Fibroblast of skin of scalp (primary cell): ENCODE results near the gene HOMEZ.

Source experiments
- DNase-seq: peaks from one replicate; pipeline ENCODE4 v3.0.0-alpha.2; 2013

The HOMEZ gene

DNA sequence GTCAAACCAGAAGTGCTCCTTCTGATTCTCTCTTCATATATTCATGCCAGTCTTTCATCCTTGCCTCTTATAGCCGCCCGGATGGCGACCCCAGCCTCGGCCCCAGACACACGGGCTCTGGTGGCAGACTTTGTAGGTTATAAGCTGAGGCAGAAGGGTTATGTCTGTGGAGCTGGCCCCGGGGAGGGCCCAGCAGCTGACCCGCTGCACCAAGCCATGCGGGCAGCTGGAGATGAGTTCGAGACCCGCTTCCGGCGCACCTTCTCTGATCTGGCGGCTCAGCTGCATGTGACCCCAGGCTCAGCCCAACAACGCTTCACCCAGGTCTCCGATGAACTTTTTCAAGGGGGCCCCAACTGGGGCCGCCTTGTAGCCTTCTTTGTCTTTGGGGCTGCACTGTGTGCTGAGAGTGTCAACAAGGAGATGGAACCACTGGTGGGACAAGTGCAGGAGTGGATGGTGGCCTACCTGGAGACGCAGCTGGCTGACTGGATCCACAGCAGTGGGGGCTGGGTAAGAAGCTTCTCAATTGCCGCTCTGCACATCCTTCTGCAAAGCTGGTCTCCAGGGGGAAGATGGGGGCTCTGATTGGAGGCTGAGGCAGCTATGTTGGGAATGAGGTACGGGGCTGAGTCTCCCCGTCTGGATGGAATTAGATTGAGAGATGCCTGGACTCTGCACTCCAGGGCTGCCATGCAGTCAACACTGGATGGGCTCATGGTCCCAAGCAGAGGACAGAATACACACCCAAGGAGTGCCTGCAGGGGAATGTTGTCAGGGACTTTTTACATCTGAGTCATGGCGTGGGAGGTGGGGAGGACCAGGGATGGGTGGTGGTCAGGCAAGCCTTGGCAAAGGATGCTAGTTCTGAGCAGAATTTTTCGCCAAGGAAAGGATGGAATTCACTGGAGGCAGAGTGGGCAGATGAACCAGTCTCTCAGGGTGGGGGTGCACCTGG is 22.0 kb upstream of the HOMEZ start:
- DNase-seq: no peak

DNA sequence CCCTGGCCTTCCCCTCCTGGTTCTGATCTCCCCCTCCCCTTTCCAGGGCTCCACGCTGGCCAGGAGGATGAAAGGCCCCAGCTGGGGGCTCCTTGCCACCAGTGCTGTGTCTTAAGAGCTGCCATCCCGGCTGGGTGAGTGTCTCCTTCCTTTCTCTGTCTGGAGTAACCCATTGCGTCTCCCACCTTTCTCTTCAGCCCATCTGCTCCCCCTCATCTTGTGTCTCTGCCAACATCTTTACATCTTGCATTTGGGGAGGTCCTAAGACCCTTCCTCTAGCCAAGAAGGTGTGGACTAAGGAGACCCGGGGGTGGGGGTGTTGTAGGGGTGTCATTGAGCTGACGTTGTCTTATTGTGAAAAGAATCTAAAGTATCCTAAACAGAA is 21.2 kb upstream of the HOMEZ start:
- no peak for DNase-seq

DNA sequence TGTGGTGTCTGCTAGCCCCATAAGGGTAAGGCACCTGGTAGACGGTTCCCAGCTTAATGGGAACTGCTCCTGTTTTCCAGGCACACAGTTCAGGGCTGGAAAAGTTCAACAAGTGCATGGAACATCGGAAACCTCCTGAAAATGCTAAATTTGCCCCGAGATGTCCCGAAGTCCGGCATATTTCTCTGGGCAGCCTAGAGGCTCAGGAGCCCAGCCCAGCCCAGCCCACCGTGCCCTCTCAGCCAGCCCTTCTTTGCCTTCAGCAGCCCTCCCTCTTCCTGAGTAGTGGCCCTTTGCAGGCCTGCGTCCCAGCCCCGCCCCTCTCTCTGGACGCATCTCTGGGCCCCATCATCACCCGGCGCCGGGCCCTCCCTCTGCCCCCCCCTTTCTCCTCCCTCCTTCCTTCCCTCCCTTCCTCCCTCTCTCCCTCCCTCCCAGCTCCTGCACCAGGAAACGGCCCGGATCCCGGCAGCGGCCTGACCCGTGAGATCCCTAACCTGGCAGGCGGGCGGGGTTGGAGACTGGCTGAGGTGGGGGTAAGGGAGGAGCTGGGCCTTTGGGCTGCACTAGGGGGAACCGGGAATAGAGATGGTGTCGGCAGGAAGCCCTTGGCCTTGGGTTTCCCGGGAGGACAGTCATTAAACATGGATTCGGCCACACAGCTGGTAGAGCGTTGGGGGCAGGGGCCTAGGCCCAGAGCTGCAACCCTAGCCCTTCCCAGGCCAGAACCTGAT is 20.6 kb upstream of the HOMEZ start, which contains the start of gene BCL2L2:
Gene BCL2L2, plus strand, starts transcription at position 422 of the 734 bp plus-strand sequence. CDS start 935 bp downstream, outside the sequence.
- peak; percentile 91 for DNase-seq

DNA sequence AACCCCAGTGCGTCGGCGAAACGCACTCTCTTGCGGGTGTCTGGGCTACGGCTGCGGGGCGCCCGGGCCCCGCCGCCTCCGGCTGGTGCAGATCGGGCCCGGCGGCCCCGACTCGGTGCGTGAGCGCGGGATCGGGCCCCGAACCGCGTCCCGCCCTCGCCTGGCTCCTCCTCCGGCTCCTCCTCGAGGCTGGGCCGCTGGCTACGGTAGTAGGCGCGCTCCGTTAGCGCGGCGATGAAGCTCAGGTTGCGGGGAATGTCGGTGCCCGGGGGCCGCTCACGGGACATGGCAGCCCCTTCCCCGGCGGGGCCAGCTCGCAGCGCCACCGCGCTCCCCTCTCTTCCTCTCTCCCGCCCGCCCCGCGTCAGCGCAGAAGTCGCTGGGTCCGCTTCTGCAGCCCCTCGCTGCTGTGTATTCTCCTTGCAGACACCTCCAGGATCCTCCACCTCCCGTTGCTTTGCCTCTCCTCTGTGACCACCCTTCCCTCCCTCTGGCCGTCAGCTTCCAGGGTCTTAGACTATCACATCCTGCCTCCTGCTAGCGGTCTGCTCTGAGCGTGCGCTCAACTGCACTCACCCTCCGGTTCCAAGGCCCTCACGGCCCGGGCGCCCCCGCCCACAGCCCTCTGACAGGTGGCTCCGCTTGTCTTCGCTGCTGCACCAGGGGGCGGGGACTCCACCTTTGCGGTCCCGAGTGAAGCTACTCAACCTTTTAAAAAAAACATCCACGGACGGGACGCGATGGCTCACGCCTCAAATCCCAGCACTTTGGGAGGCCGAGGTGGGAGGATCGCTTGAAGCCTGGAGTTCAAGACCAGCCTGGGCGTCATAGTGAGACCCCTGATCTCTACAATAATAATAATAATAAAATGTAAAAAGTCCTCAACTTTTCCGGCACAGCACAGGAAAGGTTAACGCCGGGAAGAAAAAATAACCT is 16.6 kb upstream of the HOMEZ start, which contains the start of gene PPP1R3E:
Gene PPP1R3E, minus strand, starts transcription at position 570 of the 936 bp plus-strand sequence. Its CDS starts 283 bp downstream, at position 287.
- DNase-seq: peak; percentile 51

DNA sequence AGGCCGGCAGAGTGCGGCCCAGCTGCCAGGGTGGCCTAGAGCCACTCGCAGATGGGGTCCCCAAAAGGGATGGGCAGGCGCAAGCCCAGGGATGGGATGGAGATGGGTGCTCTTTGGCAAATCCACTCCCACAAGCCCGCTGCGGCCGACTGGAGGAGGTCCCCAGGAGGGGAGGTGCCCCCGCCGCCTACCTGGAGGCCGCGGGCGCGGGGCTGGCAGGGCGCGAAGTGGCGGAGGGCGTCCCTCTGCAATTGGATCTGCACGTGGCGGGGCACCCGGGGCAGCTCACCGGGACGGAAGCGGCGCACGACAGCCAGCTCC is 16.0 kb upstream of the HOMEZ start:
- no peak for DNase-seq

DNA sequence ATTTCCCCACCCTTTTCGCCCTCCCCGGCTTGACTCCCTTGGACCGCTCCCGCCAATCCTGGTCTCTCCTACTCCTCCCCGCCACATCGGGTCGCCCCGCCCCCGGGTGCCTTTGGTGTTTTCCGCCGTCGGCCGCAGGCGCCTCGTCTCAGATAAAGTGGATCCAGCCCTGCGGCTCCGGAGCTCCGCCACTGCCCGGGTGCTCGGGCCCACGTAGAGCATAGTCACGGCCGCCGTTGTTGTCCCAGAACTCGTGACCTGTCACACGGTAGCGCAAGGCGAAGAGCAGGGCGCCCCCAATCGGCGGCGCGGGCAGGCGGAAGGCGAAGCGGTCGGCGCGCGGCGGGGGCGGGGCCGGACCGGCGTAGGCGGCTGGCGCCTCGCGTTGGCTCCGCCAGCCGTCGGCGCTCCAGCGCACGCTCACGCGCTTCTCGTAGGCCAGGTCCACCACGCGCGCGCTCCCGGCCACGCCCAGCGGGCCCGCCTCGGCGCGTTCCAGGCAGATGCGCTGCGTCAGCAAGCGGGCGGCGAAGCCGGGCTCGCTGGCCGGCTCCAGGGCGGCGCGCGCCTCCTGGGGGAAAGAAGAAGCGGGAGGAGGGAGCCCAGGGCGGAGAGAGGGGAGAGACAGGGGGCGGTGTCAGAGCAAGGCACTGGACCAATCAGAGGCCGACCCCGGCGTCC is 15.5 kb upstream of the HOMEZ start:
- peak; percentile 99 for DNase-seq

DNA sequence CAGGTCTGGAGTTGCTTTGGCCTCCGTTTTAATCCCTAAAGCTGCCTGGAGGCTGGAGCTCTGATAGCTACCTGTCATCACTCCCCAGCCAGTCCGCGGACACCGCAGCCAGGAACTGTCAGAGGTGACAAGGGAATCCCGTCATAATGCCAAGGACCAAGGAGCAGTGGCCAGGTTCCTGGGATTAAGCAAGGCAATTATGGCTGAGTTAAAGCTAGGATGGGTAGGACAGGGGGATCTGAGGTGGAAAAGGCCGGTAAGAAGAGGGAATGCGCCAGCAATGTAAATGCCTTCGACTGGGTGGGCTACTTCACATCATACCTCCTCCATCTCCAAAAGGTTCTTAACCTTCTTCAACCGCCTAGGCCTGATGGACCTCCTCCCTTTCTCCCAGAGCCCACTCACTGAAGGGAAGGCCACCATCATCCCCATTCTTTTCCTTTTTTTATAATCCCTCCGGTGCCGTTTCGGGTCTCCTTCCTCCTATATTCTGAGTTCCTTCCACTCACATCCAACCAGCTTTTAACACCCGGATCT is 14.8 kb upstream of the HOMEZ start:
- DNase-seq: peak; percentile 17

DNA sequence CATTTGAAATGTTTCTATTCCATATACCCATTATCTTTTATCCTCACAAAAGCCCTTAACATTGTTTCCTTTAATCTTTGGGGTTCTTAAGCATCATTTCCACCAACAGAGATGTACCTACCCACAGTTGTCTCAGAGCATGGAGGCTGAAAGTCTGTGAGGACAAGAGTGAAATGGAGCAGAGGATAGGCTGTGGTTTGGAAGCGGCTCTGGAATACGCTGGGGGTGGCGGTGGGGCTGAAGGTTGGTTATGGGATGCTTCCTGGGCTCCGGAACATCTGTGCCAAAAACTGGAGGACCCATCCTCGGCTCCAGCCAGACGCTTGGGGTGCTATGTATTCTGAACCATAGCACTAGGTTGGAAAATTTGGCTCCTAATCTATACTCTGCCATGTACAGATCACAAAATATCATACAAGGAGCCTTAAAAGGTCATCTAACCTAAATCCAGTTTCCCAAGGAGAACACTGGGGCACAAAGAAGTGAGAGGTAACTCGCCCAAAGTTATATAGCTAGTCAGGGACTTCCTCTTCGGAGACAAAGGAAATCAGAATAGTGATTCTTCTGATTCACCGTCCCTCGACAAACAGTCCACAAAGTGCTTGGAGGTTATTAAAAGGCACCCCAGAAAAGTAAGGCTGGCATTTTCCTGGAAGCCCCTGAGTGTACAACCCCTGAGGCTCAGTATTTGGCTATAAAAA is 14.2 kb upstream of the HOMEZ start:
- DNase-seq: no peak

- peak; percentile 54 for DNase-seq
Measured at GRCh38 chr14:23299211-23299957, 13.5 kb upstream of the HOMEZ start.

GRCh38 chr14:23297611-23298277 is 11.8 kb upstream of the HOMEZ start:
- no peak for DNase-seq

DNA sequence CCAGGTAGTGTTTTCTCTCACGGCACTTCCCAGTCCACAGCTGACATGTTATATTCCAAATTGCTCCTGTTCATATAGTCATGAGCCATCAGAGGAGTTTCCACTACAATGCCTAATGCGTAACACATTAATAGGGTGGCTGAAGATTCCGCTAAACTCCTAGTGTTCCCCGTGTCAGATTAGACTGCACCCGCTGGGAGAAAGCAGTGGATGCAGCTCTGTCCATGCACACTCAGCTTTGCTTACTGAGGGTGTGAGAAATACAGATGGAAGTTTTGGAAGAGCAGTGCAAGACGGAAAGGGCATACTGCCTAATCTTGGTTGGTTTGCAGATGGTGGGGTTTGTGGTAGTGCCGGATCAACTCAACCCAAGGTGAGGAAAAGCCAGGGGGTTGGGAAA is 11.2 kb upstream of the HOMEZ start:
- DNase-seq: no peak

DNA sequence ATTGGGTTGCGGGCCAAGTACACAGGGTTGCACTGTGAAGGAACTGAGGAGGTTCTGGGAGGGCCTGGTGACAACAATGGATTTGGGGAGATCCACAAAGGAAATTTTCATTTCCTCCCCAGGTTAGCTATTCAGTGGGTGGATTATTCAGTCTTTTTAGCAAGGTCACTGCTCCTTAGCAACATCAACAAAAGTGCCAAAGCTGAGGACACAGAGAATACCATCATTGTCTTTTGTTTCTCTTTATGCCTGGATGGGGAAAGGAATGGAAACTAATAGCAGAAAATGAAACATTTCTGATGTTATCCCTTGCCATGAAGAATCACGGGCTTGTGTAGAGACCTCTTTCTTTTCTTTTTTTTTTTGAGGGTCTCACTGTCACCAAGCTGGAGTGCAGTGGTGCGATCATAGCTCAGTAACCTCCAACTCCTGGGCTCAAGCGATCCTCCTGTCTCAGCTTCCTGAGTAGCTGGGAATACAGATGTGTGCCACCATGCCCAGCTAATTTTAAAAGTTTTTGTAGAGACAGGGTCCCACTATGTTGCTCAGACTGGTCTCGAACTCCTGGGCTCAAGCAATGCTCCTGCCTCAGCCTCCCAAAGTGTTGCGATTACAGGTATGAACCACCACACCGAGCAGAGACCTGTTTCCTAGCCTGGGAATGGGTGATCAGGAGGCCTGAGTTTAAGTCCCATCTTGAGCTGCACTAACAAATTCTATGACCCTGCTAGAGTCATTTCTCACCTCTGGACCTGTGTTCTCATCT is 10.3 kb upstream of the HOMEZ start:
- no peak for DNase-seq

GRCh38 chr14:23294734-23295561 is 9.0 kb upstream of the HOMEZ start:
- DNase-seq: peak; percentile 69

DNA sequence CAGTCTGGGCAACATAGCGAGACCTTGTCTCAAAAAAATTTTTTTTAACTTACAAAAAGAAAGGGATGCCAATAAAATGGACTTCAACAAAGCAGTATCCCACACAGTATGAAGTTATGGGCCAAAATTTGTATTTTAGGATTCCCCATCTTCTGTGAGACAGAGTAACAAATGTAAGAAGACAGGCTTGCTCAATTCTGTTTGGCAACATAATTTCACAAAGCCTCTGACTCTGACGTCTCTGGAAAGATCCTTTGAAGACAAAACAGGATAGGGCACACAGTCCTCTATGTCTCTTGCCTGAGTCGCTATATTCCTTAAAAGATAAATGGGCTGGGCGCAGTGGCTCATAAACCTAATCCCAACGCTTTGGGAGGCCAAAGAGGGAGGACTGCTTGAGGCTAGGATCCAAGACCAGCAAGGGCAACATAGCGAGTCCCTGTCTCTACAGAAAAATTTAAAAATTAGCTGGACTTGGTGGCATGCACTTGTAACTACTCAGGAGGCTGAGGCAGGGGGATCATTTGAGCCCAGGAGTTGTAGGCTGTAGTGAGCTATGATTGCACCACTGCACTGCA is 1.1 kb upstream of the HOMEZ start:
- no peak for DNase-seq

DNA sequence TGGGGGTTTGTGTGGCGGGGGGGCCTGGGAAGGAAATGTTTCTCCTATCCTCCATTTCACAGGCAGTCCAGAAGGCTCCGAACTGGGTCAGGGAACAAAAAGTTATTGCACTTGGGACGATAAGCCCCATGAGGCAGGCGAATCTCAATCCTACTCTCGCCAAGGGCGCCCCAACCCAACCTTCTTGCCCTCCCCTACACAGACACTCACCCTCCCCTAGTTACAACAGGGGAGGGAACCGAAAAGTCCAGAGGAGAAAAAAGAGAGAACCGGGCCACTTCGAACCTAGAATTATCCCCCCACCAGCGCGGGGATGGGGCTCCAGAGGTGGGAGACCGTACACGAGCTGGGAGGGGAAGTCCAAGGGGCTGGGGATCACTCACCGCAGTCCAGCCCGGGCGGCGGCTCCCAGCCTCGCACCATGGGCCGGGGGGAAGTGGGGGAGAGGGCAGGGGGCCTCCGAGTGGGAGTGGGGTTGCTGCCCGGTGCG is 357 bp downstream of the HOMEZ start:
- DNase-seq: no peak

- no peak for DNase-seq
Measured at GRCh38 chr14:23284654-23285529, 1.0 kb downstream of the HOMEZ start.
